Non-pigmented ciliary epithelial cell (primary cell): ENCODE results near the gene CCDC198.

Experiments used
- DNase-seq: peaks from one replicate; pipeline ENCODE4 v3.0.0-alpha.2; 2010; ENCODE audit warnings: low read depth

Gene CCDC198

DNA sequence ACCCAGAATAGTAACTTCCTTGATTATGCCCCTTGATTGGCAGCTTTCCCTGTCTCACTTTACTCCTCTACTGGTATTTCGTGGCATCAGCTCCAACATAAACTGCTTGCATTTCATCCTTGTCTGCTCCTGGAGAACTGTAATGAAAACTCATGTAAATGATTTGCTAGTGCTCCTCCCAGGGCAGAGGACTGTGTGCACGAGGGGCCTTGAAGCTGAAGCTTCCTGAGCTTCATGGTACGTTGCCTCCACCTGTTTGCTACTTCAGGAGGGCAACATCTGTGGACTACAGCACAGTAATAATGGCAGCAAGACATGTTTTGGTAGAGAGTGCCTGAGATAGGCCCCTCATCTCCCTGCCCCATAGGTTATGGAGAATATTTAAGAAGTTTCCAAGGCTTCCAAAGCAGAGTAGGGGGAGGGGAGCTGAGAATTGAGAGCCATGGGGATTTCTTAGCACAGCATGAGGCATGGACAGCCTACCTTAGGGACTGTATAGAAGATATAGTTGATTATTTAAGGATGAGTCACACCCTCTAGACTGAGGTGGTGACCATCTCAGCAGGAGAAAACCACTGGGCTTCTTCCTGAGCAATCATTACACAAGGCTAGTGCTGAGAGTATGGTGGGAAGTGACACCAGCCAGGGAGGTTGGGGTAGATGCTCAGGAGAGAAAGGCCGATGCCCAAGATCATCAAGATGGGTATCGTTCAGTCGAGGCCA, 29.5 kb downstream of the CCDC198 start:
- peak; percentile 18 for DNase-seq

- no peak for DNase-seq
These were observed 31.1 kb downstream of the CCDC198 start for GRCh38 chr14:57462551-57462950.

DNA sequence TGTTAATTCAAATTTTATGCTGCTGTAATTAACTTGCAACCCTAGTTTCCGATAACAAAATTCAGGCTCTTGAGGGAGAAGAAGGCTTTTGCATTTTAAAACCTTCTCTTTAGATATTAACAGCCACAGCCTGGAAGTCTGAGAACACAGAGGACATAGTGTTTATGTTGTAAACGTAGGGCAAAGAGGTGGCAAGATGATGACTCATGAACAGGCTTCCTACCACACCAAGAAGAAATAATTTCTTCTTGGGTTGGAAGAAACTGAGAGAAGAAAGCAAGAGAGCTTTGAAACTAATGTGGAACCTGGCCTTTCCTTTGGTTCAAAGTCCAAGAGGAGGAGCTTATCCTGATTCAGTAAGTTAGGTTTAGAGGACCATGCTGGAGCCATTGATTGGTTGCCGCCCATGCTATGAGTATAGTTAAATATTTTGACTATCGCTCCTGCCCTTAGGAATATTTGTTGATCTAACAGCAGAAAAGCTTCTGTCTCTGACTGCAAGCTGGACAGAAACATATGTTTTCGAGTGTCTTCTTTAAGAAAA, 31.8 kb downstream of the CCDC198 start:
- no peak for DNase-seq

DNA sequence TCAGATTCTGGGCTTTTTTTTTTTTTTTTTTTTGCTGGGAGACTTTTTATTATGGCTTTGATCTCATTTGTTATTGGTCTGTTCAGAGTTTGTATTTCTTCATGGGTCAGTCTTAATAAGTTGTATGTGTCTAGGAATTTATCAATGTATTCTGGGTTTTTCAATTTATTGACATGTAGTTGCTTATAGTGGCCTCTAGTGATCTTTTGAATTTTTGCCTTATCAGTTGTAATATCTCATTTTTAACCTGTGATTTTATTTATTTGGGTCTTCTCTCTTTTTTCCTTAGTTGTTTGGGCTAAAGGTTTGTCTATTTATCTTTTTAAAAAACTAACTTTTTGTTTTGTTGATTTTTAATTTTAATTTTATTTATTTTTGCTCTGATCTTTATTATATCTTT, 57.7 kb downstream of the CCDC198 start:
- no peak for DNase-seq

GRCh38 chr14:57420986-57421385, 72.7 kb downstream of the CCDC198 start:
- DNase-seq: no peak

DNA sequence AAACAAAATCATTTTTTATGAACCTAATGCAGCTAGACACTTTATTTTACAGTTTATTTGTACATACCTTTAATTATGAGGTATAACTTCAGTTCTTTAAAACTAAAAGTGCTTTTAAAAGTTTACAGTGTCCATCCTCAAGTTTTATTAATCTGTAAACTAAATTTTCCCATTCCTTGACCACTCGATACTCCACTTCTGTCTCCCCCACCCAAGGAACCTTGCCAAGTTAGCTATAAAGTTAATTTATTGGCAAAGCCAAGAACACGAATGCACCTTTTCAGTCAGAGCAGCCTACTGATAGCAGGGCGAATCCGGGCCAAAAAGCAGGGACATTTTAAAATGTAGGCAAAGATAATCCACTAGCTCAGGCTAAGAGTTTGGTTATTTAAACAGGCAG, 73.6 kb downstream of the CCDC198 start:
- no peak for DNase-seq
